H9 (cell line): Measurements from ENCODE around the gene ZNF488. TPM values are rescaled to one million over a fixed set of nuclear protein-coding genes. Genes with fewer than 3 reads are reported as not detected.

Experiments used
- DNase-seq: peaks from one replicate; pipeline ENCODE4 v3.0.0-alpha.2; 2017
- H2AFZ ChIP-seq: one replicate; pipeline ENCODE4 v1.6.1; 2013; ENCODE audit warnings: mild to moderate bottlenecking, low read length, control low read depth, moderate library complexity
- H2AK5ac ChIP-seq: 2 replicates; pipeline ENCODE4 v1.6.1; 2013; ENCODE audit warnings: low read length, control low read depth, mixed read lengths; ENCODE audit not compliant: insufficient read length
- H2BK120ac ChIP-seq: one replicate; pipeline ENCODE4 v1.6.1; 2013; ENCODE audit warnings: low read depth, mild to moderate bottlenecking, low read length, control low read depth, inconsistent platforms; ENCODE audit not compliant: poor library complexity, severe bottlenecking
- H2BK12ac ChIP-seq: 2 replicates; pipeline ENCODE4 v1.6.1; 2013; ENCODE audit warnings: low read length, control low read depth, mixed read lengths, low read depth; ENCODE audit not compliant: insufficient read length
- H2BK15ac ChIP-seq: 2 replicates; pipeline ENCODE4 v1.6.1; 2013; ENCODE audit warnings: low read depth, low read length, control low read depth
- H2BK20ac ChIP-seq: one replicate; pipeline ENCODE4 v1.6.1; 2013; ENCODE audit warnings: low read depth, mild to moderate bottlenecking, low read length, control low read depth, inconsistent platforms; ENCODE audit not compliant: poor library complexity, severe bottlenecking
- H2BK5ac ChIP-seq: 2 replicates; pipeline ENCODE4 v1.6.1; 2013; ENCODE audit warnings: low read length, control low read depth, mixed read lengths; ENCODE audit not compliant: insufficient read length
- H3K14ac ChIP-seq: 2 replicates; pipeline ENCODE4 v1.6.1; 2013; ENCODE audit warnings: low read length, control low read depth; ENCODE audit not compliant: insufficient read depth
- H3K18ac ChIP-seq: 2 replicates; pipeline ENCODE4 v1.6.1; 2013; ENCODE audit warnings: low read depth, mild to moderate bottlenecking, mixed read lengths, low read length, control low read depth; ENCODE audit not compliant: insufficient read length
- H3K23ac ChIP-seq: 2 replicates; pipeline ENCODE4 v1.6.1; 2013; ENCODE audit warnings: low read length, control low read depth, mixed read lengths, low read depth; ENCODE audit not compliant: insufficient read length
- H3K23me2 ChIP-seq: 2 replicates; pipeline ENCODE4 v1.6.1; 2013; ENCODE audit warnings: low read depth, mild to moderate bottlenecking, mixed read lengths, low read length, control low read depth; ENCODE audit not compliant: insufficient read length, poor library complexity, severe bottlenecking
- H3K27ac ChIP-seq: 2 replicates; pipeline ENCODE4 v1.5.1; 2013; ENCODE audit warnings: low read length, control low read depth, mixed read lengths, low read depth; ENCODE audit not compliant: insufficient read length
- H3K27me3 ChIP-seq: 2 replicates; pipeline ENCODE4 v1.6.1; 2013; ENCODE audit warnings: low read length, control low read depth, inconsistent platforms; ENCODE audit not compliant: insufficient read depth
- H3K4ac ChIP-seq: 2 replicates; pipeline ENCODE4 v1.6.1; 2013; ENCODE audit warnings: low read depth, mild to moderate bottlenecking, control low read depth, inconsistent platforms, low read length, moderate library complexity
- H3K4me1 ChIP-seq: 2 replicates; pipeline ENCODE4 v1.6.1; 2013; ENCODE audit warnings: low read length, control low read depth, inconsistent platforms; ENCODE audit not compliant: insufficient read depth
- H3K4me2 ChIP-seq: 2 replicates; pipeline ENCODE4 v1.6.1; 2013; ENCODE audit warnings: low read length, control low read depth, mixed read lengths; ENCODE audit not compliant: insufficient read length, insufficient read depth
- H3K56ac ChIP-seq: 2 replicates; pipeline ENCODE4 v1.6.1; 2013; ENCODE audit warnings: low read depth, mild to moderate bottlenecking, mixed read lengths, low read length, control low read depth; ENCODE audit not compliant: insufficient read length
- H3K79me1 ChIP-seq: 2 replicates; pipeline ENCODE4 v1.6.1; 2013; ENCODE audit warnings: low read depth, mild to moderate bottlenecking, moderate library complexity, low read length, control low read depth, inconsistent platforms; ENCODE audit not compliant: insufficient read depth, poor library complexity, severe bottlenecking
- H3K79me2 ChIP-seq: 2 replicates; pipeline ENCODE4 v1.6.1; 2013; ENCODE audit warnings: low read length, control low read depth, inconsistent platforms; ENCODE audit not compliant: insufficient read depth
- H3K9ac ChIP-seq: 2 replicates; pipeline ENCODE4 v1.6.1; 2013; ENCODE audit warnings: low read length, control low read depth, mixed read lengths; ENCODE audit not compliant: insufficient read length; ENCODE audit errors: extremely low read depth
- H3K9me3 ChIP-seq: one replicate; pipeline ENCODE4 v1.6.1; 2013; ENCODE audit warnings: low read depth, low read length, inconsistent platforms; ENCODE audit not compliant: control insufficient read depth
- H3T11ph ChIP-seq: one replicate; pipeline ENCODE4 v1.6.1; 2013; ENCODE audit warnings: mild to moderate bottlenecking, low read length, control low read depth, inconsistent platforms
- H4K20me1 ChIP-seq: one replicate; pipeline ENCODE4 v1.6.1; 2013; ENCODE audit not compliant: control insufficient read depth, insufficient read length, insufficient read depth
- H4K5ac ChIP-seq: 2 replicates; pipeline ENCODE4 v1.6.1; 2013; ENCODE audit warnings: low read depth, mild to moderate bottlenecking, mixed read lengths, low read length, control low read depth; ENCODE audit not compliant: insufficient read length
- H4K8ac ChIP-seq: replicated peaks from 2 replicates; pipeline ENCODE4 v1.6.1; 2013; ENCODE audit warnings: low read length, control low read depth, mixed read lengths, low read depth; ENCODE audit not compliant: insufficient read length
- H4K91ac ChIP-seq: 2 replicates; pipeline ENCODE4 v1.6.1; 2013; ENCODE audit warnings: low read depth, mild to moderate bottlenecking, moderate library complexity, mixed read lengths, low read length, control low read depth; ENCODE audit not compliant: insufficient read length
- H3K27ac Mint-ChIP-seq, 3 experiments: 2 replicates in 2 of 3; 3 replicates in 1 of 3; pipeline ENCODE4 v1.8.0; 2020 to 2021; ENCODE audit warnings: mixed read lengths in 3 of 3, mild to moderate bottlenecking in 1 of 3, moderate library complexity in 1 of 3
- H3K27me3 Mint-ChIP-seq: 2 replicates; pipeline ENCODE4 v1.8.0; 2021; ENCODE audit warnings: low read depth, mild to moderate bottlenecking, moderate library complexity, mixed read lengths
- H3K36me3 Mint-ChIP-seq, 3 experiments: 2 replicates in 2 of 3; 3 replicates in 1 of 3; pipeline ENCODE4 v1.8.0; 2020 to 2021; ENCODE audit warnings: low read depth in 3 of 3, mixed read lengths in 3 of 3; ENCODE audit not compliant: insufficient read depth in 1 of 3
- H3K4me1 Mint-ChIP-seq, 2 experiments: 2 replicates each; pipeline ENCODE4 v1.8.0; 2020; ENCODE audit warnings: mixed read lengths in 2 of 2
- H3K4me3 Mint-ChIP-seq, 2 experiments: 2 replicates in 1 of 2; 3 replicates in 1 of 2; pipeline ENCODE4 v1.8.0; 2020 to 2021; ENCODE audit warnings: mild to moderate bottlenecking in 2 of 2, mixed read lengths in 2 of 2, moderate library complexity in 1 of 2
- H3K9me3 Mint-ChIP-seq, 2 experiments: 2 replicates in 1 of 2; 3 replicates in 1 of 2; pipeline ENCODE4 v1.8.0; 2020; ENCODE audit warnings: mild to moderate bottlenecking in 2 of 2, mixed read lengths in 2 of 2, moderate library complexity in 1 of 2
- CTCF ChIP-seq: fragments of 200-600 bp; sonication (generic); conservative IDR thresholded peaks from 3 replicates; pipeline ENCODE4 v1.8.0; 2021; ENCODE audit warnings: antibody characterized with exemption, mild to moderate bottlenecking
- WGBS: extraction: QIAGEN DNeasy Blood & Tissue Kit; methylation state at CpG from one replicate; pipeline ENCODE4 v1.1.7; 2013; ENCODE audit warnings: missing lambda C conversion rate, low lambda C conversion rate, mixed read lengths; ENCODE audit not compliant: insufficient read length; ENCODE audit errors: extremely low coverage; 5-methylcytosine and 5-hydroxymethylcytosine counted together
- total RNA-seq: library from RNA; stranded (reverse); gene quantifications from 2 replicates; pipeline ENCODE4 v1.2.1, GENCODE V29; 2021

The ZNF488 gene
- total RNA-seq, 1 experiment from 2014 or later, result 2.9 TPM

- H3K27me3 Mint-ChIP-seq, result peaks cover 5% of the 10 kb centered on the region; the same call in 1 of the 2 replicates
- H3K56ac ChIP-seq, result no peak within 1 kb of the TSS
These were observed 61.6 kb downstream of the ZNF488 start, which contains the start of gene GDF2 for GRCh38 chr10:47322300-47323061. TSS of gene GDF2 (plus strand) at chr10:47322454. CDS start at chr10:47322669, 215 bp downstream.

More at GRCh38 chr10:47322300-47323061, 61.6 kb downstream of the ZNF488 start, which contains the start of gene GDF2:
- Histone ChIP-seq H2AFZ (no peak within 1 kb of the TSS), H3K27me3 (no peaks in the 10 kb centered on the region), H3T11ph (no peak within 1 kb of the TSS), H3K23me2 (no peaks in the 10 kb centered on the region), H3K18ac (no peak within 1 kb of the TSS), H2BK20ac (no peak within 1 kb of the TSS), H2BK120ac (no peak within 1 kb of the TSS), H2AK5ac (no peak within 1 kb of the TSS), H4K91ac (no peak within 1 kb of the TSS), H3K27ac (no peak within 1 kb of the TSS), H4K8ac (no peak within 1 kb of the TSS), H3K14ac (no peak within 1 kb of the TSS; the same call in 1 of the 2 replicates), H2BK15ac (no peak within 1 kb of the TSS), H4K5ac (no peak within 1 kb of the TSS), H3K4me2 (no peak within 1 kb of the TSS), H3K79me1 (no peaks in the 10 kb centered on the region), H3K4ac (no peak within 1 kb of the TSS), H2BK5ac (no peak within 1 kb of the TSS), H3K4me1 (no peaks in the 10 kb centered on the region), H3K9me3 (no peaks in the 10 kb centered on the region), H3K79me2 (no peaks in the 10 kb centered on the region), H3K9ac (no peak within 1 kb of the TSS), H4K20me1 (no peaks in the 10 kb centered on the region), H2BK12ac (no peak within 1 kb of the TSS), H3K23ac (no peak within 1 kb of the TSS)
- no CpG with 5 or more reads among the region's 35 CpGs for WGBS
- Mint-ChIP-seq H3K4me3 (no peak within 1 kb of the TSS), H3K27ac (0 out of 7 replicates have a peak within 1 kb of the TSS, but pooled peaks of 1 of the 3 experiments have one; percentile 45), H3K4me1 (no peaks in the 10 kb centered on the region), H3K9me3 (no peaks in the 10 kb centered on the region; a peak in 3 of 5 replicates), H3K36me3 (no peaks in the 10 kb centered on the region; a peak in 1 of 7 replicates)
- no peak for DNase-seq
- no peak for TF ChIP-seq CTCF
